ENCODE results near the gene MYCN.

GRCh38 chr2:15986644-15987043 is 46.3 kb downstream of the MYCN start:
- TF ChIP-seq POLR2A (IDR thresholded peaks at IDR 0.05; ENCODE audit: low read depth, low read length) (no peak), TAF1 (IDR thresholded peaks at IDR 0.05; ENCODE audit: borderline replicate concordance, low read depth, low read length) (no peak)

Measured in GM12892 (cell line).